ENCODE data around the gene GSTM2.
"Not testable (repeated sequence)": the region's sequence is repeated elsewhere in the genome, so short reads cannot be mapped to it uniquely, and the experiment has no call there.

GSTM2 gene

DNA sequence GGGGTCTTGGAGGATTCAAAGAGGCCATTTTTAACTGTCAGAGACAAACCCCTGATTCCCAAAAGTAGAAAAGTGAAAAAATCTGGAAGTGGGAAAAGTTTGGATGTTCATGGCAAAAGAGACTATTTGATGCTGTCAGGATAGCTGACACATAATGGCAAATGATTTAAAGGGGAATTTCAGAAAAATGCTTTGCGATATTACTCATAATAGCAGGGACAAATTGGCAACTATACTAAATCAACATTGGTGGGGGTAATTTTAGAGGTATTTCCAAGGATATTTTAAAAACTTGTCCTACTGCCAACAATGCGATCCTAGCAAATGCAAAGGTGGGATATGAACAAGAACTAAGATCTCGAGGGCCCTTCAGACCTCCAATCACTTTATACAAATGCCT is 17.2 kb upstream of the GSTM2 start:
- no peak for DNase-seq

DNA sequence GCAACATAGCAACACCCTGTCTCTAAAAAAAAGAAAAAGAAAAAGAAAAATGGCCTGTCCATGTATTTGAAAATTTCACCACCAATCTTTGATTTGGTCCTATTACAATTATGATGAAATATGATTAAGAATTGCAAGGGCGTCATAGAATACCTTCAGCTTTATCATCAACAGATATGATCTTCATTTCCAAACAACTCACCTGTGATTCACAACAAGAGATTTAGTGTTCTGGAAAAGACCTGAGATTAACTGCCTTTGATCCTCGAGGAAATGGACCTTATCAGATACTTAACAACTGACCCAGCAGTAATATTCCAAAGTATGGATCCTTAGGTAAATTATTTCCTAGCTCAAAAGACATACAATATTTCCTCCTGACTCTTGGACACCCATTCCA is 15.5 kb upstream of the GSTM2 start:
- no peak for DNase-seq

DNA sequence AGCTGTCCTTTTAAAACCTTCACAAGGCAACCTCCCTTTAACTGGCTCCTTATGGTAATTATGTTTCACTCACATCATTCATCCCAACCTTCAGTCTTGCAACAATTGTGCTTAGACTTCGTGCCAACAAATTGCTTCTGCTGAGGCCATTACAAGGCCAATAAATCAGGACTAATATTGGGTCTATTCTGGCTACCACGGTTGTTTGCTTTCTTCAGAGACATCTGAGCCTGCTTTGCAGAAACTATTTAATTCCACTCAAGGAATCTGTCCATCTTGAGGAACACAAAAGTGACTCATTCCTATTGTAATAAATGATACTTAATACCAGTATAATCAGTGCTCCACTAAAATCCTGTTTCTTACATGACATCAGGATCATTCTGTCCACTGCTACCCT is 14.6 kb upstream of the GSTM2 start:
- no peak for DNase-seq

DNA sequence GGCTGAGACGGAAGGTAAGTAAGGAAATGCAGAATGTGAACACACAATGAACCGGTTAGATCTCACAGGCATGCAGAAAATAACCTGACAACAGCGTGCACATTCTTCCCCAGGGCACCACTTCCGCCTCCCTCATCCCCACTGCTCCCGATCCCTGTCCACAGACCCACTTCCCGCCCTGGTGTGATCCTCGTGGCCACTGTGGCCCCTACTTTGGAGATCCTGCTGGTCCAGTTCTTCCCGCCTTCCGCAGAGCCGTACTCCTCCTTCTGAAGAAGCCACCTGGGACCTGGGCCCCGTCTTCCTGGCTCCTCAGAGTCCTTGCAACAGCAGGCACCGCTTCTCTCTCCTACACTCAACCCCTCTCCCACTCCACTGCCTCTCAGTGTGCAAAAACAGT is 13.3 kb upstream of the GSTM2 start:
- DNase-seq, result no peak

DNA sequence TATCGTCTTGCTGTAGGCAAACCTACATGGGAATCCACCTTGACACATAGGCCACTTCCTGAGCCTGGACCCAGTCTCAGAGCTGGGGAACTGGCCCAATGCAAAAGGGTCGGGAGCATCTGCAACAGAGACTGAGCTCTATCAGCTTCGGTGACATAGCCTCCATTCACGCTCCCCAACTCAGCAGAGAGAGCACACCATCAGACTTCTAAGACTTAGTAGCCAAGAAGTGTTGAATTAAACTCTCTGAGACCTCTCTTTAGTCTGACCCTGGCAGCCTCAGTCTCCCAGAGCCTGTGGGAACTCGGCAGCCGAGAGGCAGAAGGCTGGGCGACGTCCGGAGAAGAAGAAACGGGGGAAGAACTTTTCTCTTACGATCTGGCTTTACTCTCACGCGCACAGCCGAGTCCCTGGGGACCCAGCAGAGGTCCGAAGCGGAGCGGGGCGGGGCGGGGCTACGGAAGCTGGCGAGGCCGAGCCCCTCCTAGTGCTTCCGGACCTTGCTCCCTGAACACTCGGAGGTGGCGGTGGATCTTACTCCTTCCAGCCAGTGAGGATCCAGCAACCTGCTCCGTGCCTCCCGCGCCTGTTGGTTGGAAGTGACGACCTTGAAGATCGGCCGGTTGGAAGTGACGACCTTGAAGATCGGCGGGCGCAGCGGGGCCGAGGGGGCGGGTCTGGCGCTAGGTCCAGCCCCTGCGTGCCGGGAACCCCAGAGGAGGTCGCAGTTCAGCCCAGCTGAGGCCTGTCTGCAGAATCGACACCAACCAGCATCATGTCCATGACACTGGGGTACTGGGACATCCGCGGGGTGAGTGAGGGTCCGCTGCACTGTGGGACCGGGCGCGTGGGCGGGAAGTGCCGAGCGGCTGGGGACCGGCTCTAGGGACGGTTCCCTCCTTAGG is 12.0 kb upstream of the GSTM2 start, which contains the start of gene GSTM4:
TSS of gene GSTM4 (plus strand) at position 485 of the 905 bp plus-strand sequence. CDS start at position 776, 291 bp downstream.
- no peak for DNase-seq

DNA sequence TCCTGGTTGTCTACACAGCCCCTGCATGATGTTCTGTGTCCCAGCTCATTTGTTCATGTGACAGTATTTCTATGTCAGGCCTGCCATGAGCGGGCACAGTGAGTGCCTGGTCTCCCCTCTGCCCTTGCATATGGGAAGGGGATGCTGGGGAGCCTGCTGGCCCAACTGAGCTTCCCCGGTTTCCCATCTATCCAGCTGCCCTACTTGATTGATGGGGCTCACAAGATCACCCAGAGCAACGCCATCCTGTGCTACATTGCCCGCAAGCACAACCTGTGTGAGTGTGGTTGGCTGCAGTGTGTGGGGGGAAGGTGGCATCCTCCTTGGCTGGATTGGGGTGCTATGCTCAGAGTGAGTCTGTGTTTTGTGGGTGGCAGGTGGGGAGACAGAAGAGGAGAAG is 10.5 kb upstream of the GSTM2 start:
- no peak for DNase-seq

DNA sequence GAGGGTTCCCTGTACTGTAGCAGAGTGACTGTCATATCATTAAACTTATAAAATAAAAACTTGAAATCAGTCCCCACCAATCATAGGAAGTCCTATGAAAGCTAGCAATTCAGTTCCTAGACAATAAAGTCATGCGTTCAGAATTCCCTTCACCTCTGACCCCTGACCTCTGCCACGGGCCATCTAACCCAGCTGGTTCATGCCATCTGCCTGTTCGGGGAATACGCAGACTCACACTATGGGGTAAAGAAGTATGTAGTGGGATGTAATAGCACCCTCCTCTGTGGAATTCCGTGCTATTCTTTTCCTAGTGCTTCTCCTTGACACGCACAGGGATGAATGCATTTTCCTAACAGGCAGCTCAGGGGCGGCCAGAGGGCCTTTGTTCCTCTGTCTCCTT is 9.9 kb upstream of the GSTM2 start:
- no peak for DNase-seq

DNA sequence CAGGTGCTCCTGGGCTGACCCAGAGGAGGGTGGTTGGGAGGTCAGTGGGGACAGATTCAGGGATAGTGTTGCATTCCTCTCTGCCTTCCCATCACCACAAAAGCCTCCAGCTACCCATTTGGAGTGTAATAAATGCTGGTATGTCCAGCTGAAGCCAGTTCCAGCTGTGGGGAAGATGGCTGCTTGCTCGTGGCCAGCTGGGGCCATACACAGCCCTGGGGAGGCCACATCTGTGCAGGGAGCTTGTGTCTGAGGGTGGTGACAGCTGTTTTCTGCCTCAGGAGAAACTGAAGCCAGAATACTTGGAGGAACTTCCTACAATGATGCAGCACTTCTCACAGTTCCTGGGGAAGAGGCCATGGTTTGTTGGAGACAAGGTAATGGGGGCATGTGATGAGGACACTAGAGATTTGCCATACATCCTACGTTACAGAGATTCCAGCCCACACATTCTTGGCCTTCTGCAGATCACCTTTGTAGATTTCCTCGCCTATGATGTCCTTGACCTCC is 9.3 kb upstream of the GSTM2 start:
- DNase-seq, result no peak

DNA sequence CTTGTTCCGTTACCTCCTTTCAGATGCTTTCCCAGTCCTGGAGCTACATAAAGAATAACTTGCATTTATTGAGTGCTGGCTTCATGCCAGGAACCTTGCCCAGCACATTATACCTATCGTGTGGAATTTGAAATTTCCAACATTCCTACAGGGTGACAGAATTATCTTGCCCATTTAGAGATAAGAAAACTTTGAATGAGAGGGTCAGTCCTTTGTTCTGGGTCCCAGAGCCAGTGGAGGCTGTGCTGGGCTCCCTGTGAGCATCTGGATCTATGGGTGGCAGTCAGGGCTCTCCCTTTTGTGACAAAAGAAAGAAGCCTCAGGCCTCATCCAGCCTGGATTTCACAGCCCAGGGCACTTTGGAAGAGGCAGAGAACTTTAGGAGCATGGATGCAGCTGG is 8.7 kb upstream of the GSTM2 start:
- DNase-seq, result no peak

DNA sequence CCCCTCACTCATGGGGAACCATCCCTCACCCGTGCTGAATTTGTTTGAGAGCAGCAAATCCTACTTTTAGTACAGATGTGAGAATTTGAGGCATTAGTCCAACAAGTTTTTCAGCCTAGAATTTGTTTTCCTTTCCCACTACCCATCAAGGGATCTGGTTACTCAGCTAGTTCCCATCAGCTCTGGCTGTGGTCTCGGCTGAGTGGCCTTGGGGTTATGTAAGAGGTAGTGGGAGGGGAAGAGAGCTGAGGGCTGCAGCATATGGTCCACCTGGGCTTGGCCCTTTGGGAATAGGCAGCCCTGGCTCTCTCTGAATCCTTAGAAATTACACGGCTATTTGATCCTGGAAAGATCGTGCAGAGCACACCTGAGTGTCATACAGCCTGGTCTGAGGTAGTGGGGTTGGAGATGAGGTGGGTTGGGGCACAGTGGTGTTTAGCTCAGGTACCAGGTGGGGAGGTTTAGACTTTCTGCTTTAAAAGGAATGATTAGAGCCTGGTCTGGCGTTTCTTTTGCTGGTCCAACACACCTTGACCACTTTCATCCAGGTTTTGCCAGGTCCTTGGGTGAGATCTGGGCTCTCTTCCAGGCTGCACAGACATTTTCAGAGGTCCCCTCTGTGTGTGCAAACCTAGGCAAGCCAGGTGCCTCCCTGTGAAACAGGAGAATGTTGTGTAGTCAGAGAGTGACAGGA is 7.7 kb upstream of the GSTM2 start:
- DNase-seq, result no peak

DNA sequence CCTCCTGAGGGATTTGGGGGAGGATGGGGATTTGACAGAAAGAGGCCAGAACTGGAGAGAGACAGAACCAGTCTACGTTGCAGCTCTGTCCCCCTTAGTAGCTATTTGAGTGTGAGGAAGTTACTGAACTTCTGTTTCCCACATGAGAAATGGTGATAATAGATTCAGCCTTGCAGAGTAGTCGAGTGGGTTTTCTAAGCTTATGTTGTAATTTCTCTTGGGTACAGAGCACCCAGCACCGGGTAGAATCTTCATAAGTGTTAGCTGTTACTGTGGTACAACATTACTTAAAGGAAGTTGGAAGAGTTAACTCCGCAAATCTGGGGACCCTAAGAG is 7.2 kb upstream of the GSTM2 start:
- DNase-seq, result not testable (repeated sequence)

DNA sequence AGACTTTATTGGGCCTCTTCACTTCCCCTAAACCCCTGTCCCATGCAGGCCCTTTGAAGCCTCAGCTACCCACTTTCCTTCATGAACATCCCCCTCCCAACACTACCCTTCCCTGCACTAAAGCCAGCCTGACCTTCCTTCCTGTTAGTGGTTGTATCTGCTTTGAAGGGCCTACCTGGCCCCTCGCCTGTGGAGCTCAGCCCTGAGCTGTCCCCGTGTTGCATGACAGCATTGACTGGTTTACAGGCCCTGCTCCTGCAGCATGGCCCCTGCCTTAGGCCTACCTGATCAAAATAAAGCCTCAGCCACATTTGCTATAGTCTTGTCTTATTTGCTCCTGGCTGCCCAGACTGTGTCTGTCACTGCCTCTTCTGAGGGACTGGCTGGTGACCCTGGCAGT is 6.5 kb upstream of the GSTM2 start:
- no peak for DNase-seq

DNA sequence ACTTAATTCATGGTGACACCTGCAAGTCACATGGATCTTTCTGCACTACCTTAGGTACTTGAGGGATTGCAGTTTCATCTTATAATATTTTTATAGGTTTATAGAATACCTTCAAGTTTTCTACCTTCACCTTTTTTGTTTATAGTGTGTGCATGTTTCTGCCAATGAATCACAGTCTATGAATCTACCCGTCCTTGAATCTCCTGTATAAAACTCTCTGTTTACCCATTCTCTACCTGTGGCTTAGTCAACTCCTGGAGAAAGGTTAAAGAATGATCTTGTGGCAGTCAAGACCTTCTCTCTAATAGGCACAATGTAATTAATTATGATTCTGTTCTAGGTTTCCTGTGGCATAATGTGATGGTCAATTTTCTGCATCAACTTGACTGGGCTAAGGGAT is 3.2 kb upstream of the GSTM2 start:
- no peak for DNase-seq

DNA sequence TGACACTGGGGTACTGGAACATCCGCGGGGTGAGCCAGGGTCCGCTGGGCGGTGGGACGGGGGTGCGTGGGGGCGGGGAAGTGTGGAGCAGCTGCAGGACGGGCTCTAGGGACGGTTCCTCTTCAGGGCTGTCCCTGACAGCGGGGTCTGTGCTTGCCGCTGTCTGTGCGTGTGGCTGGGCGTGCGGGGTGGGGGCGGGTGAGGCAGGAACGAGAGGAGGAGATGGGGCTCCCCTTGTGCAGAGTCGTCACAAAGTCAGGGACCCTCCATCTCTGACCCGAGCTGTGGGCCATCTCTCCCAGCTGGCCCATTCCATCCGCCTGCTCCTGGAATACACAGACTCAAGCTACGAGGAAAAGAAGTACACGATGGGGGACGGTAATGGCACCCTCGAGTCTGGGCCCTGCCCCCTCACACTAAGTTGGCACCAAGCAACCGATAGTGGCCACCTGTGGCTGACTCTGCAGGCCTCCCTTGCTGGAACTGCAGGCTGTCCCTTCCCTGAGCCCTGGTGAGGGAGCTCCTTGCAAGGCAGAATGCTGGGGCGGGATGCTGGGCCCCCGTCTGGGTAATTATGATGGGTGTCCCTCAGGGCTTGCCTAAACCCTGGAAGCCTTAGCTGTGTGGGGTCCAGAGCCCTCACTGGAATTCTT is 392 bp downstream of the GSTM2 start:
- DNase-seq, result no peak

DNA sequence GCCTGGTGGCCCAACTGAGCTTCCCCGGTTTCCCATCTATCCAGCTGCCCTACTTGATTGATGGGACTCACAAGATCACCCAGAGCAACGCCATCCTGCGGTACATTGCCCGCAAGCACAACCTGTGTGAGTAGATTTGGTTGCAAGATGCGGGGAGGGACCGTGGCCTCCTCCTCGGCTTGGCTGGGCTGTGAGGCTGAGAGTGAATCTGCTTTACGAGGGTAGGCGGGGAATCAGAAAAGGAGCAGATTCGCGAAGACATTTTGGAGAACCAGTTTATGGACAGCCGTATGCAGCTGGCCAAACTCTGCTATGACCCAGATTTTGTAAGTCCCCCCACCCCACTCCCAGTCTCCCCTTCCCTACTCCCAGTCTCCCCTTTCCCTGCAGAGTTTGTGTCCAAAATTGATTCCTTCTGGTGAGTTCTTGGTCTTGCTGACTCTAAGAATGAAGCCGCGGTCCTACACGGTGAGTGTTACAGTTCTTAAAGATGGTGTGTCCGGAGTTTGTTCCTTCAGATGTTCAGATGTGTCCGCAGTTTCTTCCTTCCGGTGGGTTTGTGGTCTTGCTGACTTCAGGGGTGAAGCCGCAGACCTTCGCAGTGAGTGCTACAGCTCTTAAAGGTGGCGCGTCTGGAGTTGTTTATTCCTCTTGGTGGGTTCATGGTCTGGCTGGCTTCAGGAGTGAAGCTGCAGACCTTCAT is 1.5 kb downstream of the GSTM2 start:
- DNase-seq, result no peak

DNA sequence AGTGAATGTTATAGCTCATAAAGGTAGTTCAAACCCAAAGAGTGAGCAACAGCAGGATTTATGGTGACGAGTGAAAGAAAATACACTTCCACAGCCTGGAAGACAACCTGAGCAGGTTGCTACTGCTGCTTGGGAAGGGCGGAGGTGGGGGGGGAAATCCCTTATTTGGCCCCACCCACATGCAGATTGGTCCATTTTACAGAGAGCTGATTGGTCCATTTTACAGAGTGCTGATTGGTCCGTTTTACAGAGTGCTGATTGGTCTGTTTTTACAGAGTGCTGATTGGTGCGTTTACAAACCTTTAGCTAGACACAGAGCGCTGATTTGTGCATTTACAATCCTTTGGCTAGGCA is 2.1 kb downstream of the GSTM2 start:
- not testable (repeated sequence) for DNase-seq

DNA sequence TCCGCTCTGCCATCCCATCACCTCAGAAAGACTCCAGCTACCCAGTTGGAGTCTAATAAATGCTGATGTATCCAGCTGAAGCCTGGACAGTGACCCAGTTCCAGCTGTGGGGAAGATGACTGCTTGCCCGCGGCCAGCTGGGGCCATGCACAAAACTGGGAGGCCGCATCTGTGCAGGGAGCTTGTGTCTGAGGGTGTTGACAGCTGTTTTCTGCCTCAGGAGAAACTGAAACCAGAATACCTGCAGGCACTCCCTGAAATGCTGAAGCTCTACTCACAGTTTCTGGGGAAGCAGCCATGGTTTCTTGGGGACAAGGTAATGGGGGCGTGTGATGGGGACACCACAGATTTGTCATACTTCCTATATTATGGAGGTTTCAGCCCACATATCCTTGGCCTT is 3.2 kb downstream of the GSTM2 start:
- DNase-seq, result no peak

DNA sequence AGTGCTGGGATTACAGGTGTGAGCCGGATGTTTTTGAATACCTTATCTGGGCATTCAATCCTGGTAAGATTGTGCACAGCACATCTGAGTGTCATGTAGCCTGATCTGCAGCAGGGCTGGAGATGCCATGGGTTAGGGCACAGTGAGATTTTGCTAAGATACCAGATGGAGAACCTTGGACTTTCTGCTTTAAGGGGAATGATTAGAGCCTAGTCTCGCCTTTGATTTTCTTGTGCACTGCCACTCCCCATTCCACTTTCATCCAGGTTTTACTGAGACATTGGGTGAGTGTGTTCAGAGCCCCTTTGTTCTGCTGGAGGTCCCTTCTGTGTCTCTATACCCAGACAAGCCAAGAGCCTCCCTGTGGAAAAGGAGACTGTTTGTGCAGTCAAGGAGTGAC is 6.0 kb downstream of the GSTM2 start:
- not testable (repeated sequence) for DNase-seq

DNA sequence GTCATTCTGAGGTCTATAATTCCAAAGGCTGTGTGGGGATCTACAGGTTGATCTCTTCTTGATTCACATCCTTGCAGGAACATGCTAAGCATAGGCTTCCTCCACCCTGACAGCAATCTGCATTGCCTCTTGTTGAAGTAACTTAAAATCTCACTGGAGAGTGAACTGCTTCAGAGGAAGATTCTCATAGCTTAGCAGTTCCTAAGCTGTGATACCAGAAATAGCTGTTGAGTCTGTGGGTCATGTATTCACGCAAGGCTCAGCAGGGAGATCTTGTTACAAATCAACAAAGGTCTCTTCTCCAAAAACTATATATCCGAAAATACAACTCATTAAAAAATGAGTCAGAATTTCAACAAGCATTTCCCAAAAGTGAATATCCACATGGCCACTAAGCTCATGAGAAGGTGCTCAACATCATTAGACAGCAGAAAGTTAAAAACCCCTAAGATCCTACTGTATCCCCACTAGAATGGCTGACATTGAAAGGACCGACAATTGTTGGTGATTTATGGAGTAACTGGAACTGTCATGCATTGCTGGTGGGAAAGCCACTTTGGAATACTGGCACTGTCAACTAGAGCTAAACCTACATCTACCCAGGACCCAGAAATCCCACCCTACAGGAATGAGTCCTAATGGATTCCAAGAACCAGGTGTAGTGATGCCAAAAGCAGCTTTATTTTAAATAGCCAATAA is 9.0 kb downstream of the GSTM2 start:
- DNase-seq, result not testable (repeated sequence)

DNA sequence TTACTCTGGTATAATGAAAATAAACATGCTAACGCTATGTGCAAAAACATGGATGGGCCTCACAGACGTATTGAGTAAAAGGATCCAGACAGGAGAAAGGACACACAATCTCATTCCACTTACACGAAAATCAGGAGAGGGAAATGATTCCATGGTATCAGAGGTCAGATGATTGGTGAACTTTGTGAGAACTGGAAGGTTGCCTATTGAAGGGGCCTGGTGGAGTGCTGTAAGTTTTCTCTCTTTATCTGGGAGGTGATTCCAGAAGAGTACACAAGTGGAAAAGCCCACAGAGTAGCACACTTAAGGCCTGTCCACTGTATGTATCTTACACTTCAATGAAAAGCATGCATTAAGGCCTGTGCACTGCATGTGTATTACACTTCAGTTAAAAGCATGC is 9.6 kb downstream of the GSTM2 start:
- DNase-seq, result no peak

DNA sequence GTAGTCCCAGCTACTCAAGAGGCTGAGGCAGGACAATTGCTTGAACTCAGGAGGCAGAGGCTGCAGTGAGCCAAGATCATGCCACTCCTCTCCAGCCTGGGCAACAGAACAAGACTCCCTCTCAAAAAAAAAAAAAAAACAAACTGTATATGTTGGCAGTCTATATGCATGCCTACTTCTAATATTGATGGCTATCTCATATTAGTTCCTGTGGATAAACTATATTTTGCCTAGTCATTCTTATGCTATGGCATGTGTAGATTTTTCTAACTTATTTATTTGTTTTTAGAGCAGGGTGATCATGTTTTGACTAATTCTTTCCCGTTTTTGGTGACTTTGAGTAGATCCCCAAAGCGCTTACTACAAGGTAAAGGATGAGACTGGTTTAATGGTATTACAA is 10.8 kb downstream of the GSTM2 start:
- DNase-seq, result not testable (repeated sequence)

DNA sequence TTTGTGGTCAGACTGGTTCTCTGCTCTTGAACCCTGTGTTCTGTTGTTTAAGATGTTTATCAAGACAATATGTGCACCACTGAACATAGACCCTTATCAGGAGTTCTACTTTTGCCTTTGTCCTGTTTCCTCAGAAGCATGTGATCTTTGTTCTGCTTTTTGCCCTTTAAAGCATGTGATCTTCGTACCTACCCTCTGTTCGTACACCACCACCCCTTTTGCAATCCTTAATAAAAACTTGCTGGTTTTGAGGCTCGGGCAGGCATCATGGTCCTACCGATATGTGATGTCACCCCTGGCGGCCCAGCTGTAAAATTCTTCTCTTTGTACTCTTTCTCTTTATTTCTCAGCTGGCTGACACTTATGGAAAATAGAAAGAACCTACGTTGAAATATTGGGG is 16.9 kb downstream of the GSTM2 start:
- DNase-seq, result not testable (repeated sequence)

DNA sequence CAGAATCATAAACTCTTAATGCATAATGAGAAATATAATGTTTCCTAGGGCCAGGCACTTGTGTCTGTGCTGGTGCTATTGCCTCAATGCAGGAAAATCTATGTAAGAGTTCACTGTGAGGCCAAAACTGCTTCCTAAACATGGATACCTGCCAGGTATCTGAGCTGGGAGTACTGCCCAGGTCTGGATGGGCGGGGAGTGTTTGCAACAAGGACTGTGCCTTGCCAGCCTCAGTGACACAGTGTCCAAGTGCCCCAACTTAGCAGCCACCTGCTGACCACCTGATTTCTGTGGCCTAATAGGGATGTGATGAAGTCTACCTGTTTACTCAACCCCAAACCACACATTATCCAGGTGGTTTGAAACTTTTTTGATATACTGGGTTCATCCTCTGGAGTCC is 17.5 kb downstream of the GSTM2 start:
- not testable (repeated sequence) for DNase-seq
